Activated CD8-positive, alpha-beta T cell treated with anti-CD3 and anti-CD28 coated beads for 36 hours (primary cell): ENCODE results near the gene ATXN1. TPM values are rescaled to one million over a fixed set of nuclear protein-coding genes. Genes with fewer than 3 reads are reported as not detected.

Experiments used
- ATAC-seq: fragments of 200-7000 bp; cut with Tn5 transposase; one replicate; pipeline ENCODE4 v1.10.0; 2021; ENCODE audit warnings: mild to moderate bottlenecking, moderate library complexity
- CTCF ChIA-PET: fragments of 350-600 bp; sonication (Branson Sonifier 250); formaldehyde crosslinking; loops from one replicate; lab custom pipeline; 2021; ENCODE audit warnings: antibody characterized with exemption; lab: Charles Lee
- POLR2A ChIA-PET: fragments of 350-600 bp; sonication (Branson Sonifier 250); formaldehyde crosslinking; loops from one replicate; lab custom pipeline; 2021; ENCODE audit warnings: antibody characterized with exemption; lab: Charles Lee
- DNase-seq: peaks from one replicate; pipeline ENCODE4 v3.0.0-alpha.2; 2020
- H3K27ac Mint-ChIP-seq: one replicate; pipeline ENCODE4 v1.8.0; 2021; ENCODE audit warnings: mild to moderate bottlenecking, mixed read lengths
- H3K27me3 Mint-ChIP-seq: one replicate; pipeline ENCODE4 v1.8.0; 2021; ENCODE audit warnings: mixed read lengths
- H3K36me3 Mint-ChIP-seq: one replicate; pipeline ENCODE4 v1.8.0; 2021; ENCODE audit warnings: low read depth, mixed read lengths
- H3K4me1 Mint-ChIP-seq: one replicate; pipeline ENCODE4 v1.8.0; 2021; ENCODE audit warnings: low read depth, mixed read lengths
- H3K4me3 Mint-ChIP-seq: one replicate; pipeline ENCODE4 v1.8.0; 2021; ENCODE audit warnings: mild to moderate bottlenecking, moderate library complexity, mixed read lengths
- H3K9me3 Mint-ChIP-seq: one replicate; pipeline ENCODE4 v1.8.0; 2021; ENCODE audit warnings: mixed read lengths
- intact Hi-C: fragments of 100-400 bp; cut with micrococcal nuclease; formaldehyde crosslinking; loops from one replicate; pipeline ENCODE4 v1.10.0; 2022
- total RNA-seq, 2 experiments: library from RNA; stranded (reverse); gene quantifications; one replicate each; pipeline ENCODE4 v1.2.3, GENCODE V29; 2021
- TF ChIP-seq, protein P1 (sequence below): fragments of 200-600 bp; IDR thresholded peaks from one replicate; pipeline ENCODE4 v1.8.0; 2022; ENCODE audit warnings: antibody characterized with exemption, mild to moderate bottlenecking

Gene ATXN1
- total RNA-seq, 2 experiments from 2014 or later: 35.4 to 40.8 TPM

DNA sequence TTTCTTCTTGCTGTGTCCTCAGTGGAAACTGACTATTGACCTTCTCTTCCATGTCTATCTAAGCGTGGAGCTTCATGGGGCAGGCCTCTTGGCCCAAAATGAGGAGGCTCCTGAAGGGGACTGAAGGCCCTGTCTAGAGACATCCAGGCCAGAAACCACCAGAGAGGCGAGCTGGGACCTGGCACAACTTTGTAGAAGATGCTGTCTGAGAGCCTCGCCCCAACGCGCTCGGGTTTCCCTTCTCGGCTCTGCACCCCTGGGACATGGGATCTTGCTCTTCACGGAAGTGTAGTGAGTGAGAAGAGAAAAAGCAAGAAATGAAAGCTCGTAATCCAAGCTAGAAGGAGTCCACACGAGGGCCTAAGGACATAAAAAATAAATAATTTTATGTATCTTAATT, 426.1 kb downstream of the ATXN1 start:
- TF ChIP-seq, protein P1, sequence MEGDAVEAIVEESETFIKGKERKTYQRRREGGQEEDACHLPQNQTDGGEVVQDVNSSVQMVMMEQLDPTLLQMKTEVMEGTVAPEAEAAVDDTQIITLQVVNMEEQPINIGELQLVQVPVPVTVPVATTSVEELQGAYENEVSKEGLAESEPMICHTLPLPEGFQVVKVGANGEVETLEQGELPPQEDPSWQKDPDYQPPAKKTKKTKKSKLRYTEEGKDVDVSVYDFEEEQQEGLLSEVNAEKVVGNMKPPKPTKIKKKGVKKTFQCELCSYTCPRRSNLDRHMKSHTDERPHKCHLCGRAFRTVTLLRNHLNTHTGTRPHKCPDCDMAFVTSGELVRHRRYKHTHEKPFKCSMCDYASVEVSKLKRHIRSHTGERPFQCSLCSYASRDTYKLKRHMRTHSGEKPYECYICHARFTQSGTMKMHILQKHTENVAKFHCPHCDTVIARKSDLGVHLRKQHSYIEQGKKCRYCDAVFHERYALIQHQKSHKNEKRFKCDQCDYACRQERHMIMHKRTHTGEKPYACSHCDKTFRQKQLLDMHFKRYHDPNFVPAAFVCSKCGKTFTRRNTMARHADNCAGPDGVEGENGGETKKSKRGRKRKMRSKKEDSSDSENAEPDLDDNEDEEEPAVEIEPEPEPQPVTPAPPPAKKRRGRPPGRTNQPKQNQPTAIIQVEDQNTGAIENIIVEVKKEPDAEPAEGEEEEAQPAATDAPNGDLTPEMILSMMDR: no peak
- no peaks in the 10 kb centered on the region for H3K36me3 Mint-ChIP-seq
- H3K4me3 Mint-ChIP-seq: no peak overlapping the region
- peak overlapping the region; percentile 5 for H3K27ac Mint-ChIP-seq
- H3K9me3 Mint-ChIP-seq: no peaks in the 10 kb centered on the region
- CTCF ChIA-PET: interaction anchor here (1.1 to 5.7 kb wide), 3 partner anchors 16 to 429 kb away, joined by 4 to 54 read pairs (median 6); no protein-coding TSS in a partner anchor
- ATAC-seq: no peak
- H3K4me1 Mint-ChIP-seq: peaks cover 3% of the 10 kb centered on the region
- no peak for DNase-seq
- H3K27me3 Mint-ChIP-seq: no peaks in the 10 kb centered on the region
- POLR2A ChIA-PET: no interaction called here
- intact Hi-C loops: no loop called here

DNA sequence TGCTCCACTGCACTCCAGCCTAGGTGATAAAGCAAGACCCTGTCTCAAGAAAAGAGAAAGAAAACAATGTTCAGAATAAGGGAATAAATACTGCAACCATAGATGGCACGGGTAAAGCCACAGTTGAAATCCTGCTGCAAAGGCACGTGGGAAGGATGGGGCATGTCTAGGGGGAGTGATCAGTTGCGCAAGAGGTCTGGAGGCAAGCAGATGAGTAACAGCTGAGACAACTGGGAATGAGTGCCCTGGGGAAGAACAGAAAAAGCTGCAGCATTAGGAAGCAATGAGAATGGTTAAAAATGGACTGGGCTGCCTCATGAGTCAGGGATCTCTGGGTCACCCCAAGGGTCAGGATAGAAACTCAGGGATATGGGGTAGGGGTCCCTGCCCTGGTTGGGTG, 426.6 kb downstream of the ATXN1 start:
- DNase-seq: no peak
- no peak for ATAC-seq
- Mint-ChIP-seq H3K36me3 (no peaks in the 10 kb centered on the region), H3K27ac (peak overlapping the region; percentile 5), H3K4me3 (no peak overlapping the region), H3K4me1 (peaks cover 3% of the 10 kb centered on the region), H3K27me3 (no peaks in the 10 kb centered on the region), H3K9me3 (no peaks in the 10 kb centered on the region)
- ChIA-PET CTCF (interaction anchor here (1.1 to 5.7 kb wide), 4 partner anchors 16 to 429 kb away, joined by 4 to 54 read pairs (median 16); no protein-coding TSS in a partner anchor), POLR2A (no interaction called here)
- intact Hi-C loops: loop anchor here (5.0 kb wide), 2 partner anchors 78 to 153 kb away; no protein-coding TSS in a partner anchor
- TF ChIP-seq, protein P1: no peak

DNA sequence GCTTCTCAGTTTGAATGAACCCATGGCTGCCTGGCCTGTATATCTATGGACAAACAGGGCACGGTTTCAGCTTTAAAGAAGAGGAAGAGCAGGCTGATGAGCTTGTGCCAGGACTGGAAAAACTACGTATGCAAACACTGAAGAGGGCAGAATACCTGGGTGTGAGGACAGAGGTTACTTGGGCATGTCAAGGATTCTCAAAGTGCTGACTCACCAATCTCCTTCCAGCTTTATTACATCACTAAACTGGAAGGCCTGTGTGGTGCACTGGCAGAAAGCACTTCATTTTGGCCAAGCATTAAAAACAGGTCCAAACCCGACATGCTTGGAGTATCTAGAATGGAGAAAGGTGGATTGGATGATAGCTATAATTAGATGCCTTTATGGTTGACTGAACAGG, 427.7 kb downstream of the ATXN1 start:
- CTCF ChIA-PET: interaction anchor here (1.1 to 5.7 kb wide), 17 partner anchors 10 to 632 kb away, joined by 3 to 54 read pairs (median 6); partner anchors contain the start of gene ATXN1
- H3K4me3 Mint-ChIP-seq: no peak overlapping the region

DNA sequence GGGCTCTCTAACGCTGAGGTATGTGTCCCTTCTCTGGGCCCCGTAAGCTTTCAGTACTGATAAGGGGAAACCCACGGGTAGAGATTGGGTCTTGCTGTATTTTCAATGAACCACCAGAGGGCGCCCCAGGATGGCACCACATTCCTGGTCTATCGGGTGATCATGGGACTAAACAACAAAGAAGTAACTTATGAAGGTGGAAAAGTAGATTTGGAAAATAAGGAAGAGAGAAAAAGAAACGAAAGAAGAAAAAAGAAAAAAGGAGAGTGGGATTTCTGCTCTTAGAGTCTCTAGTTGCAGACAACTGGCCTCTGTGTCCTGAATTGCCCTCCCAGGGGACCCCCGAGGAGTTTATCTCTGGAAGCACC, 429.1 kb downstream of the ATXN1 start:
- Mint-ChIP-seq H3K27ac (no peak overlapping the region), H3K27me3 (no peaks in the 10 kb centered on the region), H3K4me1 (peaks cover 3% of the 10 kb centered on the region), H3K36me3 (peaks cover 8% of the 10 kb centered on the region), H3K4me3 (no peak overlapping the region), H3K9me3 (no peaks in the 10 kb centered on the region)
- POLR2A ChIA-PET: interaction anchor here (0.5 to 1.0 kb wide), 6 partner anchors 9 to 425 kb away, joined by 3 to 4 read pairs (median 3); no protein-coding TSS in a partner anchor
- TF ChIP-seq, protein P1: peak; percentile 81
- DNase-seq: peak; percentile 90
- ATAC-seq: peak; percentile 99
- CTCF ChIA-PET: interaction anchor here (0.6 to 5.7 kb wide), 56 partner anchors 9 to 767 kb away, joined by 3 to 54 read pairs (median 4); partner anchors contain the start of genes ATXN1 and GMPR
- intact Hi-C loops: loop anchor here (2.0 to 5.0 kb wide), 3 partner anchors 80 to 431 kb away; no protein-coding TSS in a partner anchor

More for the DNA sequence above, 427.7 kb downstream of the ATXN1 start:
- Mint-ChIP-seq H3K36me3 (no peaks in the 10 kb centered on the region), H3K27me3 (no peaks in the 10 kb centered on the region), H3K27ac (no peak overlapping the region), H3K4me1 (peaks cover 3% of the 10 kb centered on the region), H3K9me3 (no peaks in the 10 kb centered on the region)
- POLR2A ChIA-PET: no interaction called here
- TF ChIP-seq, protein P1: no peak
- DNase-seq: no peak
- ATAC-seq: no peak
- intact Hi-C loops: loop anchor here (2.0 to 5.0 kb wide), 3 partner anchors 79 to 429 kb away; no protein-coding TSS in a partner anchor
